Activated CD4-positive, alpha-beta T cell treated with anti-CD3 and anti-CD28 coated beads, Interleukin-2, amount 50 U/mL, for 48 hours (primary cell): ENCODE data around the gene VEZF1.

Experiments used
- DNase-seq, 2 experiments: peaks; one replicate each; pipeline ENCODE4 v3.0.0-alpha.2; 2020

Gene VEZF1

GRCh38 chr17:57924677-57925076 is 63.4 kb downstream of the VEZF1 start:
- DNase-seq: no peak
